Tibial artery (tissue), 4 donors: Measurements from ENCODE around the gene TMPRSS3.

Experiments
- DNase-seq, 2 donors: peaks; one replicate each; pipeline ENCODE4 v3.0.0-alpha.2; 2019
- H3K27ac ChIP-seq, 2 donors: fragments of 200-600 bp; sonication (generic) in 1 of 2; 1 replicate in 1 of 2; 2 replicates in 1 of 2; pipeline ENCODE4 v1.5.1; 2018 to 2019; ENCODE audit warnings: mild to moderate bottlenecking in 1 of 2
- H3K27me3 ChIP-seq, 2 donors: fragments of 200-600 bp; sonication (generic) in 1 of 2; one replicate each; pipeline versions ENCODE4 v1.5.1 to v1.6.0; 2016 to 2019
- H3K36me3 ChIP-seq, 3 donors: fragments of 200-600 bp; sonication (generic) in 2 of 3; one replicate each; pipeline ENCODE4 v1.5.1; 2016 to 2019; ENCODE audit warnings: mild to moderate bottlenecking in 2 of 3
- H3K4me1 ChIP-seq, 4 donors: fragments of 200-600 bp; sonication (generic) in 2 of 4; 1 replicate in 3 of 4; 2 replicates in 1 of 4; pipeline ENCODE4 v1.5.1; 2016 to 2019
- H3K4me3 ChIP-seq, 2 donors: fragments of 200-600 bp; sonication (generic) in 1 of 2; 1 replicate in 1 of 2; 2 replicates in 1 of 2; pipeline ENCODE4 v1.5.1; 2018 to 2019; ENCODE audit warnings: mild to moderate bottlenecking in 2 of 2
- H3K9me3 ChIP-seq, 3 donors: fragments of 200-600 bp; sonication (generic) in 1 of 3; one replicate each; pipeline ENCODE4 v1.5.1; 2016 to 2019
- CTCF ChIP-seq, 2 experiments: fragments of 200-600 bp in 1 of 2; fragments of 450-650 bp in 1 of 2; IDR thresholded peaks; one replicate each; pipeline ENCODE4 v1.5.1; 2017 to 2019; ENCODE audit warnings: antibody characterized with exemption in 2 of 2, mild to moderate bottlenecking in 1 of 2, moderate library complexity in 1 of 2
- intact Hi-C: fragments of 100-400 bp; cut with DNase I; formaldehyde crosslinking; loops from one replicate; pipeline ENCODE4 v1.15.0; 2023; ENCODE audit warnings: low total_unique reads

The TMPRSS3 gene

GRCh38 chr21:42423685-42424084 lies 27.8 kb upstream of the TMPRSS3 start:
- peaks cover 0 to 31% of the 10 kb centered on the region in 2 donors for H3K27me3 ChIP-seq
- no peaks in the 10 kb centered on the region for H3K4me1 ChIP-seq
- intact Hi-C loops, result no loop called here

GRCh38 chr21:42423197-42423675 lies 27.4 kb upstream of the TMPRSS3 start:
- Histone ChIP-seq H3K9me3 (no peaks in the 10 kb centered on the region), H3K36me3 (no peaks in the 10 kb centered on the region), H3K4me1 (no peaks in the 10 kb centered on the region), H3K4me3 (no peak overlapping the region), H3K27ac (no peak overlapping the region), H3K27me3 (peaks cover 0 to 30% of the 10 kb centered on the region in 2 donors)
- DNase-seq, result no peak
- intact Hi-C loops, result no loop called here
- TF ChIP-seq CTCF (IDR thresholded peaks at IDR 0.05), result no peak

More at GRCh38 chr21:42423685-42424084, 27.8 kb upstream of the TMPRSS3 start:
- Histone ChIP-seq H3K27ac (no peak overlapping the region), H3K4me3 (no peak overlapping the region), H3K9me3 (no peaks in the 10 kb centered on the region), H3K36me3 (no peaks in the 10 kb centered on the region)
- TF ChIP-seq CTCF (IDR thresholded peaks at IDR 0.05), result no peak
- DNase-seq, result no peak

GRCh38 chr21:42421018-42421793 lies 25.4 kb upstream of the TMPRSS3 start:
- intact Hi-C loops, result no loop called here
- Histone ChIP-seq H3K27me3 (peaks cover 0 to 19% of the 10 kb centered on the region in 2 donors), H3K4me3 (no peak overlapping the region), H3K36me3 (no peaks in the 10 kb centered on the region), H3K4me1 (no peaks in the 10 kb centered on the region), H3K9me3 (no peaks in the 10 kb centered on the region), H3K27ac (no peak overlapping the region)
- TF ChIP-seq CTCF (IDR thresholded peaks at IDR 0.05), result no peak
- DNase-seq, result no peak

- no peaks in the 10 kb centered on the region for H3K9me3 ChIP-seq
- no peaks in the 10 kb centered on the region for H3K36me3 ChIP-seq
- no peak overlapping the region for H3K4me3 ChIP-seq
- H3K4me1 ChIP-seq, result no peaks in the 10 kb centered on the region
- TF ChIP-seq CTCF (IDR thresholded peaks at IDR 0.05), result no peak
- DNase-seq, result no peak
- H3K27ac ChIP-seq, result no peak overlapping the region
- intact Hi-C loops, result no loop called here
- H3K27me3 ChIP-seq, result peaks cover 0 to 27% of the 10 kb centered on the region in 2 donors
Measured at GRCh38 chr21:42419845-42420244, 24.0 kb upstream of the TMPRSS3 start.

- no peak for TF ChIP-seq CTCF (IDR thresholded peaks at IDR 0.05)
- Histone ChIP-seq H3K4me1 (no peaks in the 10 kb centered on the region), H3K9me3 (no peaks in the 10 kb centered on the region), H3K4me3 (no peak overlapping the region), H3K27me3 (peaks cover 0 to 29% of the 10 kb centered on the region in 2 donors), H3K27ac (no peak overlapping the region), H3K36me3 (no peaks in the 10 kb centered on the region)
- intact Hi-C loops, result no loop called here
- DNase-seq, result no peak
Measured at GRCh38 chr21:42418886-42419285, 23.0 kb upstream of the TMPRSS3 start.
